ENCODE data around the gene DCBLD1. TPM values are rescaled to one million over a fixed set of nuclear protein-coding genes. Genes with fewer than 3 reads are reported as not detected.

Gene DCBLD1
- polyA plus RNA-seq, 1 donor (not counting 4 experiments of a cell fraction or from before 2014, with no cell fraction given) = 21.7 TPM

DNA sequence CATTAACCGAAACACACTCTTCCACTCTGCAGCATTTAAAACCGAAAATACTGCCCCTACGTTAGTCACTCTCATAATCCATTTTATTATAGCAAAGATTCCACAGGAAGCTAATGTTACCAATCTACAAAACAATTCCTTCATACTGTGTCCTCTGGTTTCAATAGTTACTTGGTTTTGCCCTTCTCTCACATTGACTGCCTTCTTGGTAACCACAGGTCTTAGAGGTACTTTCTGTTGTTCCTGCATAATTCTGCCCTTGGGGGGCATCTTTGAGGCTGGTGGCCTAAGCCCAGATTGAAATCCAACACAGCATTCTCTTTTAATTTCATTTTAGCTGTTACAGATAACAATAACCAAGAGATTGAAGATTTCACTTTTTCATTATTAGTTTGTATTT is 9.8 kb upstream of the DCBLD1 start:
- no peak overlapping the region for H2AFZ ChIP-seq (ENCODE audit: control insufficient read depth, low read length)
- dilution Hi-C loops (cut with MboI; ENCODE audit: extremely low pct_ligation_motif_present, low sequenced_read_pairs) = no loop called here
- FAIRE-seq = no peak

DNA sequence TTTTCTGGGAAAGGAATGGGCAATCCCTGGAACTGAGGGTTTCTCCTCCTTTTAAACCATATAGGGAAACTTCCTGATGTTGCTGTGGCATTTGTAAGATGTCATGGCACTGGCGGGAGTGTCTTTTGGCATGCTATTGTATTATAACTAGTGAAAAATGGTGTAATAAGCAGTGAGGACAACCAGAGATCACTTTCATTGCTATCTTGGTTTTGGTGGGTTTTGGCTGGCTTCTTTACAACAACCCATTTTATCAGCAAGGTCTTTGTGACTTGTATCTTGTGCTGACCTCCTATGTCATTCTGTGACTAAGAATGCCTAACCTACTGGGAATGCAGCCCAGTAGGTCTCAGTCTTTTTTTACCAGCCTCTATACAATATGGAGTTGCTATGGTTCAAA is 9.1 kb upstream of the DCBLD1 start:
- no peaks in the 10 kb centered on the region for H3K9me3 ChIP-seq (ENCODE audit: control insufficient read depth, low read depth, low read length)
- no peaks in the 10 kb centered on the region for H3K9me1 ChIP-seq (ENCODE audit: control insufficient read depth, extremely low read depth, insufficient read depth, low read length)
- H4K20me1 ChIP-seq (ENCODE audit: control insufficient read depth, extremely low read depth, insufficient read depth, low read length) = no peaks in the 10 kb centered on the region
- DNase-seq (ENCODE audit: low read depth, low spot score) (no peak), FAIRE-seq (no peak)
- H3K79me2 ChIP-seq (ENCODE audit: control insufficient read depth, insufficient read depth, low read length) = no peaks in the 10 kb centered on the region
- no peak for TF ChIP-seq EZH2 (IDR thresholded peaks at IDR 0.05; ENCODE audit: low read length)
- TF ChIP-seq, protein P1, sequence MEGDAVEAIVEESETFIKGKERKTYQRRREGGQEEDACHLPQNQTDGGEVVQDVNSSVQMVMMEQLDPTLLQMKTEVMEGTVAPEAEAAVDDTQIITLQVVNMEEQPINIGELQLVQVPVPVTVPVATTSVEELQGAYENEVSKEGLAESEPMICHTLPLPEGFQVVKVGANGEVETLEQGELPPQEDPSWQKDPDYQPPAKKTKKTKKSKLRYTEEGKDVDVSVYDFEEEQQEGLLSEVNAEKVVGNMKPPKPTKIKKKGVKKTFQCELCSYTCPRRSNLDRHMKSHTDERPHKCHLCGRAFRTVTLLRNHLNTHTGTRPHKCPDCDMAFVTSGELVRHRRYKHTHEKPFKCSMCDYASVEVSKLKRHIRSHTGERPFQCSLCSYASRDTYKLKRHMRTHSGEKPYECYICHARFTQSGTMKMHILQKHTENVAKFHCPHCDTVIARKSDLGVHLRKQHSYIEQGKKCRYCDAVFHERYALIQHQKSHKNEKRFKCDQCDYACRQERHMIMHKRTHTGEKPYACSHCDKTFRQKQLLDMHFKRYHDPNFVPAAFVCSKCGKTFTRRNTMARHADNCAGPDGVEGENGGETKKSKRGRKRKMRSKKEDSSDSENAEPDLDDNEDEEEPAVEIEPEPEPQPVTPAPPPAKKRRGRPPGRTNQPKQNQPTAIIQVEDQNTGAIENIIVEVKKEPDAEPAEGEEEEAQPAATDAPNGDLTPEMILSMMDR (optimal IDR thresholded peaks at IDR 0.05 in 1 of 3, IDR thresholded peaks at IDR 0.05 in 1 of 3, conservative IDR thresholded peaks at IDR 0.05 in 1 of 3; ENCODE audit: extremely low read depth in 1 of 3, insufficient read depth in 2 of 3, low read length in 3 of 3) = no peak
- H3K27me3 ChIP-seq (ENCODE audit: control insufficient read depth, extremely low read depth, insufficient read depth, low read length) = no peaks in the 10 kb centered on the region
- no peaks in the 10 kb centered on the region for H3K36me3 ChIP-seq (ENCODE audit: control insufficient read depth in 2 of 2, extremely low read depth in 1 of 2, insufficient read depth in 2 of 2, low read length in 2 of 2)
- H3K27ac ChIP-seq (ENCODE audit: control insufficient read depth, insufficient read depth, low read length) = no peak overlapping the region
- no peak overlapping the region for H2AFZ ChIP-seq (ENCODE audit: control insufficient read depth, low read length)
- H3K4me3 ChIP-seq (ENCODE audit: control insufficient read depth in 2 of 3, extremely low read depth in 1 of 3, insufficient read depth in 2 of 3, low read depth in 1 of 3, low read length in 3 of 3) = no peak overlapping the region
- H3K9ac ChIP-seq (ENCODE audit: control insufficient read depth, extremely low read depth, insufficient read depth, low read length) = no peak overlapping the region
- no peaks in the 10 kb centered on the region for H3K4me1 ChIP-seq (ENCODE audit: control insufficient read depth, extremely low read depth, insufficient read depth, low read length)
- no peak overlapping the region for H3K4me2 ChIP-seq (ENCODE audit: control insufficient read depth, extremely low read depth, insufficient read depth, low read depth, low read length)
- dilution Hi-C loops (cut with MboI; ENCODE audit: extremely low pct_ligation_motif_present, low sequenced_read_pairs) = no loop called here

More for the DNA sequence above, 9.8 kb upstream of the DCBLD1 start:
- Histone ChIP-seq H3K4me2 (ENCODE audit: control insufficient read depth, extremely low read depth, insufficient read depth, low read depth, low read length) (no peak overlapping the region), H3K79me2 (ENCODE audit: control insufficient read depth, insufficient read depth, low read length) (no peaks in the 10 kb centered on the region), H3K9ac (ENCODE audit: control insufficient read depth, extremely low read depth, insufficient read depth, low read length) (no peak overlapping the region), H3K27ac (ENCODE audit: control insufficient read depth, insufficient read depth, low read length) (no peak overlapping the region), H4K20me1 (ENCODE audit: control insufficient read depth, extremely low read depth, insufficient read depth, low read length) (no peaks in the 10 kb centered on the region), H3K4me3 (ENCODE audit: control insufficient read depth in 2 of 3, extremely low read depth in 1 of 3, insufficient read depth in 2 of 3, low read depth in 1 of 3, low read length in 3 of 3) (no peak overlapping the region), H3K27me3 (ENCODE audit: control insufficient read depth, extremely low read depth, insufficient read depth, low read length) (no peaks in the 10 kb centered on the region), H3K4me1 (ENCODE audit: control insufficient read depth, extremely low read depth, insufficient read depth, low read length) (no peaks in the 10 kb centered on the region), H3K9me3 (ENCODE audit: control insufficient read depth, low read depth, low read length) (no peaks in the 10 kb centered on the region), H3K9me1 (ENCODE audit: control insufficient read depth, extremely low read depth, insufficient read depth, low read length) (no peaks in the 10 kb centered on the region), H3K36me3 (ENCODE audit: control insufficient read depth in 2 of 2, extremely low read depth in 1 of 2, insufficient read depth in 2 of 2, low read length in 2 of 2) (no peaks in the 10 kb centered on the region)
- TF ChIP-seq, protein P1 (optimal IDR thresholded peaks at IDR 0.05 in 1 of 3, IDR thresholded peaks at IDR 0.05 in 1 of 3, conservative IDR thresholded peaks at IDR 0.05 in 1 of 3; ENCODE audit: extremely low read depth in 1 of 3, insufficient read depth in 2 of 3, low read length in 3 of 3) = no peak
- TF ChIP-seq EZH2 (IDR thresholded peaks at IDR 0.05; ENCODE audit: low read length) = no peak
- no peak for DNase-seq (ENCODE audit: low read depth, low spot score)

Data from keratinocyte (primary cell).